HG03095 (cell line): ENCODE measurements around the gene BOC.

ENCODE experiments used
- ATAC-seq: cut with Tn5 transposase; IDR thresholded peaks from one replicate; pipeline ENCODE4 v1.9.1; 2021; ENCODE audit warnings: moderate library complexity; ENCODE audit not compliant: unreplicated experiment

BOC gene

GRCh38 chr3:113221721-113222257, 10.4 kb downstream of the BOC start:
- no peak for ATAC-seq

- no peak for ATAC-seq
Measured at GRCh38 chr3:113222451-113223086, 11.2 kb downstream of the BOC start.

- no peak for ATAC-seq
Measured at GRCh38 chr3:113223475-113224281, 12.3 kb downstream of the BOC start.

- no peak for ATAC-seq
Measured at GRCh38 chr3:113225286-113225685, 13.9 kb downstream of the BOC start.

- no peak for ATAC-seq
Measured at GRCh38 chr3:113226491-113226890, 15.1 kb downstream of the BOC start.

- ATAC-seq = no peak
Measured at GRCh38 chr3:113227146-113227545, 15.8 kb downstream of the BOC start.

GRCh38 chr3:113228498-113229286, 17.3 kb downstream of the BOC start:
- no peak for ATAC-seq

GRCh38 chr3:113231391-113231790, 20.0 kb downstream of the BOC start:
- no peak for ATAC-seq

GRCh38 chr3:113231827-113232253, 20.5 kb downstream of the BOC start:
- ATAC-seq = no peak

GRCh38 chr3:113232342-113232741, 21.0 kb downstream of the BOC start:
- ATAC-seq = no peak

GRCh38 chr3:113233497-113233896, 22.1 kb downstream of the BOC start:
- no peak for ATAC-seq

GRCh38 chr3:113234028-113234427, 22.7 kb downstream of the BOC start:
- ATAC-seq = no peak

- ATAC-seq = no peak
Measured at GRCh38 chr3:113234688-113235260, 23.4 kb downstream of the BOC start.

- ATAC-seq = no peak
Measured at GRCh38 chr3:113238503-113238902, 27.1 kb downstream of the BOC start.

GRCh38 chr3:113240841-113241240, 29.5 kb downstream of the BOC start:
- ATAC-seq = no peak

GRCh38 chr3:113241292-113242095, 30.1 kb downstream of the BOC start:
- no peak for ATAC-seq

- ATAC-seq = no peak
Measured at GRCh38 chr3:113242096-113242581, 30.8 kb downstream of the BOC start.

GRCh38 chr3:113243071-113243470, 31.7 kb downstream of the BOC start:
- no peak for ATAC-seq

- ATAC-seq = no peak
Measured at GRCh38 chr3:113243846-113244245, 32.5 kb downstream of the BOC start.

GRCh38 chr3:113245761-113246161, 34.4 kb downstream of the BOC start:
- ATAC-seq = no peak
